ENCODE results near the gene NUDT22.

Gene NUDT22

DNA sequence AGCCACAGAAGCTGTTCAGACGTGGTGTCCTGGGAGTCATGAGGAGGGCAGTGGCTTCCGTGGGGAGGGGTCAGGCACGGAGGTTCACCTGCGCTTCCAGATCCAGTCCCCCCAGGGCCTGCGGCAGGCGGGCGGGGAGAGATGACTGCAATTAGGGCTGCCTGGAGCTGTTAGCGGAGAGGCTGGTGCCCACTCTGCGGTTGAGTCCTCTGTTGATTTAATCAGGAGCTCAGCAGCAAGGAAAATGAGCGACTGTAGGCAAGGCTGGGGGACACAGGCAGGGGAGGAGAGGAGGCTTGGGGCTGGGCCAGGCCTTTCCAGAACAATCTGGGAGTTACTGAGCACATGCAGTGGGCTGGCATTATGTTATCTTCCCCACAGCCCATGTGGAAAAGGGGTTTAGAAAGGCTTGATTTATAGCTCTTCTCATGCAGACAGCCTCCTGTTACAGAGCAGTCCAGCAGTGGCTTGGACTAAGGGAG is 38.3 kb downstream of the NUDT22 start:
- no peak for FAIRE-seq

DNA sequence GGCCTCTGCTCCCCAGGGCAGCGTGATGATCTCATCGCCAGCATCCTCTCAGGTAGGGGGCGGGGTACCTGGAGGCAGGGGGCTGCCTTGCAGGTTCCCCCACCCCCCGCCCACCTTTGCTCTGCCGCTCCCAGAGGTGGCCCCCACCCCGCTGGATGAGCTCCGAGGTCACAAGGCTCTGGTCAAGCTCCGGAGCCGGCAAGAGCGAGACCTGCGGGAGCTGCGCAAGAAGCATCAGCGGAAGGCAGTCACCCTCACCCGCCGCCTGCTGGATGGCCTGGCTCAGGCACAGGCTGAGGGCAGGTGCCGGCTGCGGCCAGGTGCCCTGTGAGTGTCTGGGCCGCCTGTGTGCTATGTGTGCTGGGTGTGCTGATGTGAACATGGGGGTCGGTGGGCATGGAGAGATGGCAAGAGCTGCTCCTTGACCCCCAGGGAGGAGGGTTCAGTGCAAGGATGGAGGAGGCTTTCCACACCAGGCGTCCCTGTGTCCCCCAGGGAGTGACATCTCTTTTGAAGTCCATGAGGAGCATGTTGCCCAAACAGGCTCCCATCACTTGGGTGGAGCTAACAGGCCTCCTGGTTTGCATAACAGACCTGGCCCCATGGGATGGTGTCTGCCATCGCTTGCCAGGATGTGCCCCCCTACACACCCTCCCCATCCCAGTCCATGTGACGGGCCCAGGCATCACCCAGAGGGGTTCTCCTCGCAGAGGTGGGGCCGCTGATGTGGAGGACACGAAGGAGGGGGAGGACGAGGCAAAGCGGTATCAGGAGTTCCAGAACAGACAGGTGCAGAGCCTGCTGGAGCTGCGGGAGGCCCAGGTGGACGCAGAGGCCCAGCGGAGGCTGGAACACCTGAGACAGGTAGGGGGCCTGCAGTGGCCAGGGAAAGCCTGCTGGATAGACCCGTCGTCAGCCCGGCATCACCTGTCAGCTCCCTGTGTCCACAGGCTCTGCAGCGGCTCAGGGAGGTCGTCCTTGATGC is 39.4 kb downstream of the NUDT22 start:
- no peak for FAIRE-seq
- no peak for DNase-seq (ENCODE audit: insufficient read length, low spot score)
- TF ChIP-seq POLR2A (IDR thresholded peaks at IDR 0.05; ENCODE audit: low read depth, low read length) = no peak
- no peak for TF ChIP-seq POLR2AphosphoS5 (IDR thresholded peaks at IDR 0.05; ENCODE audit: low read depth, low read length)
- TF ChIP-seq TAF1 (IDR thresholded peaks at IDR 0.05; ENCODE audit: low read depth, low read length) = no peak
- no peak for TF ChIP-seq SPI1 (IDR thresholded peaks at IDR 0.05; ENCODE audit: low read depth, low read length)
- TF ChIP-seq POU2F2 (IDR thresholded peaks at IDR 0.05; ENCODE audit: low read depth, low read length) = no peak
- no peak for TF ChIP-seq PAX5 (IDR thresholded peaks at IDR 0.05; ENCODE audit: insufficient read depth, low read length, severe bottlenecking)

More for the DNA sequence above, 38.3 kb downstream of the NUDT22 start:
- TF ChIP-seq POU2F2 (IDR thresholded peaks at IDR 0.05; ENCODE audit: low read depth, low read length) = no peak
- TF ChIP-seq SPI1 (IDR thresholded peaks at IDR 0.05; ENCODE audit: low read depth, low read length) = no peak
- TF ChIP-seq POLR2AphosphoS5 (IDR thresholded peaks at IDR 0.05; ENCODE audit: low read depth, low read length) = no peak
- DNase-seq (ENCODE audit: insufficient read length, low spot score) = no peak

DNA sequence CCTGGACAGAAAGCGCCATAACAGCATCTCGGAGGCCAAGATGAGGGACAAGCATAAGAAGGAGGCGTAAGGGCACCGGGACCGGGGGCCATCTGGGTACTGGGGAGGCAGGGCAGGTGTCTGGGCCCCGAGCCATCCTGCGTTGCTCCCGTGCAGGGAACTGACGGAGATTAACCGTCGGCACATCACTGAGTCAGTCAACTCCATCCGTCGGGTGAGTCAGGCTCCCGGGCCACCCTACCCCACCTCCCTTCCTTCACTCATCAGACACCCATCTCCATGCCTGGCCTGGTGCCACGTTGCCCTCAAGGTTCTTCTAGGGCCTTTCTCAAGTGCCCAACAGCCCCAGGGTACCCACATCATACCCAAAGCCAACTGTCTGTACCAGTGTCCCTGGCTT is 40.3 kb downstream of the NUDT22 start:
- TF ChIP-seq POLR2AphosphoS5 (IDR thresholded peaks at IDR 0.05; ENCODE audit: low read depth, low read length) = no peak
- no peak for TF ChIP-seq POLR2A (IDR thresholded peaks at IDR 0.05; ENCODE audit: low read depth, low read length)
- no peak for TF ChIP-seq TAF1 (IDR thresholded peaks at IDR 0.05; ENCODE audit: low read depth, low read length)
- no peak for FAIRE-seq

DNA sequence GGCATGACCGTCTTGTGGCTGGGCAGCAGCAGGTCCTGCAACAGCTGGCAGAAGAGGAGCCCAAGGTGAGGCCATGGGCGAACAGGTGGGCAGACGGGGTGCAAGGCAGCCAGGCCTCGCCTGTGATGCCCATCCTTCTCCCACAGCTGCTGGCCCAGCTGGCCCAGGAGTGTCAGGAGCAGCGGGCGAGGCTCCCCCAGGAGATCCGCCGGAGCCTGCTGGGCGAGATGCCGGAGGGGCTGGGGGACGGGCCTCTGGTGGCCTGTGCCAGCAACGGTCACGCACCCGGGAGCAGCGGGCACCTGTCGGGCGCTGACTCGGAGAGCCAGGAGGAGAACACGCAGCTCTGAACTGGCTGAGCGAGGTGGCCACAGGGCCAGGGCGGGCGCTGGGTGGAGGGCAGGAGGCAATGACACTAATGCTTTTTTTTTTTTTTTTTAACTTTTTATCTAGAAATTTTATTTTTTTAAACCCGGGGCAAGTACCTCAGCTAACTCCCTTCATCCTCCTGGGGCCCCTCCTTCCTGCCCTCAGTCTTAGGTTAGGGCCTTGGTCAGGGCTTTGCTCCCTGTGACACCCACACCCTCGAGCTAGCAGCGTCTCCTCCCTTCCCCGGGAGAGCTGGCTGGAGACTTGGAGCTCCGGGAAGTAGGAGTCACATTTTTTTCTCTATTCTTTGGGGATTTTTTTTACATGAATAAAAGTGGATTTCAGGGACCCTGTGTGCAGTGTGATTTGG is 41.3 kb downstream of the NUDT22 start:
- no peak for FAIRE-seq
- no peak for DNase-seq (ENCODE audit: insufficient read length, low spot score)

More for the DNA sequence above, 40.3 kb downstream of the NUDT22 start:
- no peak for DNase-seq (ENCODE audit: insufficient read length, low spot score)

DNA sequence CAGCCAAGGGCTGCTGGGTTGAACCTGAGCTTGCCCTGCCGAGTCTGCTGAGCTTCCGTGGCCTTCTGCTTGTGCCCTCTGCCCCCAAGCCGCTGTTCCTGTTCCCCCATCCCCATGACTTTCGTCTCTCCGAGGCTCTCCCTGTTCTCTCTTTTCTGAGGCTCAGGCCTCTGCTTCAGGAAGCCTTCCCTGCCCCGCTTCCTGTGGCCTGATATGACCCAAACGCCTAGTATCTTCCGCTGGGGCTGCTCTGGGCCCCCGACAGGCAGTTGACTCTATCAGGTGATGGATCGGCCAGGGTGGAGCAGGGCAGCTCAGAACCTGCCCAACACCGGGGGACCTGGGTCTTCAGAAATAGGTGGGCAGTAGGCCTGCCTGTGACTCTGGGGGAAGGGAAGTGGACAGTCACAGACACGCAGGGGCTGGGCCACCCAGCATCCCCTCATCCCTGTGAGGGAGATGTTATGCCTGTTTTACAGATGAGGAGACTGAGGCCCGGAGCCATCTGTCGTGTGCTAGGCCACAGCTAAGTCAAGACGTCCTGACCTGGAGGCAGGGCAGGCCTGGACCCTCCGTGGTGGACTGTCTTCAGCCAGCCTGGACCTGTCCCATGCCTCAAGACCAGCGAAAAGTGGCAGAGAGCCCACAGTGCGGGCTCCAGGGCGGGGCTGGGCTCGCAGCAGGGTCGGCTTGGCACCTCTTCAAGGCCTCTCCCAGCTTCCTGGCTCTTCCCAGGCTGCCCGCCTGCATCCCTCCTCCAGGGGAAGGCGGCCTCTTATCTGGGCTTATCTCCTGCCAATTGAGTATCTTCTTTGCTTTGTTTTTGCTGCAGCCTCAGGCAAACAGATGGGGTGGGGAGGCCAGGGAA is 42.2 kb downstream of the NUDT22 start:
- FAIRE-seq = no peak
- DNase-seq (ENCODE audit: insufficient read length, low spot score) = no peak
- no peak for TF ChIP-seq TAF1 (IDR thresholded peaks at IDR 0.05; ENCODE audit: low read depth, low read length)
- TF ChIP-seq PAX5 (IDR thresholded peaks at IDR 0.05; ENCODE audit: insufficient read depth, low read length, severe bottlenecking) = no peak
- no peak for TF ChIP-seq SPI1 (IDR thresholded peaks at IDR 0.05; ENCODE audit: low read depth, low read length)
- no peak for TF ChIP-seq POLR2A (IDR thresholded peaks at IDR 0.05; ENCODE audit: low read depth, low read length)

More for the DNA sequence above, 41.3 kb downstream of the NUDT22 start:
- TF ChIP-seq POLR2AphosphoS5 (IDR thresholded peaks at IDR 0.05; ENCODE audit: low read depth, low read length) = no peak

DNA sequence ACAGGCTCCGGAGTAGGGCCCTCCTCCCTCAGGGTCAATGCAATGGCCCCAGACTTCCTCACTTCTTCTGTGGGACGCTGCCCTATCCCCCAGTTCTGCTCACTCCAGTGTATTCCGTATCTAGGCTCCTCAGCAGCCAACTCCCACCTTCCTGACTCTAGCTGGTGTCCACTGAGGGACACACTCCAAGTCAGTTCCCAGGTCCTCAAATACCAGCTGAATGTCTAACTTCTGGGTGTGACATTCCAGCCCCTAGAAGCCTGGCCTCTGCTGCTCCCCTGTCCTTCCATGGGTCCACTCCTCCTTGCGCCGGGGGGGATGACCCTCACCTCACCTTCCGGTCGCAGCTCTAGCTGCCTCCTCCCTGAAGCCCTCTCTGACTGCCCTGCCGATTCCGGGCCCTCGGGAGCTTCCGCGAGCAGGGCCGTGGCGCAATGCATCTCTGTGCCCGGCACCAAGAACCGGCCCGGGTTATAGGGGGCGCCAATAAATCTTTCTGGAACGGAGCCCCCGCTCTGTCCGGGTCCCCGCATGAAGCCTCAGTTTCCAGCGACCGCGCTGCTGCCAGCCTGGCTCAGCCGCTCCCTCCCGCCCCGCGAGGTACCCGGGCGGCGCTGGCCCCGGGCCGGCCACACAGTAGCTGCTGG is 42.9 kb downstream of the NUDT22 start:
- no peak for TF ChIP-seq POLR2AphosphoS5 (IDR thresholded peaks at IDR 0.05; ENCODE audit: low read depth, low read length)
- 0 out of 2 replicates have a peak, but pooled peaks have one; percentile 20 for TF ChIP-seq TAF1 (IDR thresholded peaks at IDR 0.05; ENCODE audit: low read depth, low read length)
- FAIRE-seq = no peak
- DNase-seq (ENCODE audit: insufficient read length, low spot score) = no peak

DNA sequence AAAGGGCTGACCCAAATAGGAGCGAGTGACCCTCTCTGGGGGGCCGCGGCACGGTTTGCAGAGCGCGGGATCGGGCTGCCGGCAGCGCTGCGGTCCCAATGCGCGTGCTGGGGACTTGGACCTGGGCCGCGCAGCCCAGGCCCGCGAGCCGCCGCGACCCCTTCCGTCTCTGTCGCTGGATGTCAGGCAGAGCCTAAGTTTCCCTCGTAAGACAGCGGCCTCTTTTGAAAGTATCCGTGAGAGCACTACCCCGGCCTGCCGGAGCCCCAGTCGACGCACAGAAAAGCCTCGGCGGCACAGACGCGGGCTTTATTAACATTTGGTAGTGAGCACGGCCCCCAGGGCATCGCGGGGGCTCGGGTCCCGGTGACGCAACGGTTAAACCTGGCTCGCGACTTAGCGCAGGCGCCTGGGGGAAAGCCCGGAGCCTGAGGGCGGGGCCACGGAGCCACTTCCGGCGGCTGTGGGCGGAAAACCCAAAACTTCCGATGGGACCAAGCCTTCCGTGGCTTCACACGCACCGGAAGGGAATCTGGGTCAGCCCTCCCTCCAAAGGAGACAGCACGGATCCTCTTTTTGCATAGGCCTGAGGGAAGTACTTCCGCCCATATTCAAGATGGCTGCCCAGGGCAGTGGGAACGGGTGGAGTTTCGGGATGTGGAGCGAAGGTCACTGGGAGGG is 43.6 kb downstream of the NUDT22 start:
- peak; percentile 84 for DNase-seq (ENCODE audit: insufficient read length, low spot score)
- peak; percentile 93 for FAIRE-seq
- TF ChIP-seq TAF1 (IDR thresholded peaks at IDR 0.05; ENCODE audit: low read depth, low read length) (peak; percentile 62; the same call in 1 of the 2 replicates), PAX5 (IDR thresholded peaks at IDR 0.05; ENCODE audit: insufficient read depth, low read length, severe bottlenecking) (no peak), POLR2AphosphoS5 (IDR thresholded peaks at IDR 0.05; ENCODE audit: low read depth, low read length) (peak; percentile 75), POLR2A (IDR thresholded peaks at IDR 0.05; ENCODE audit: low read depth, low read length) (peak; percentile 67), SPI1 (IDR thresholded peaks at IDR 0.05; ENCODE audit: low read depth, low read length) (peak; percentile 67), POU2F2 (IDR thresholded peaks at IDR 0.05; ENCODE audit: low read depth, low read length) (peak; percentile 91)

DNA sequence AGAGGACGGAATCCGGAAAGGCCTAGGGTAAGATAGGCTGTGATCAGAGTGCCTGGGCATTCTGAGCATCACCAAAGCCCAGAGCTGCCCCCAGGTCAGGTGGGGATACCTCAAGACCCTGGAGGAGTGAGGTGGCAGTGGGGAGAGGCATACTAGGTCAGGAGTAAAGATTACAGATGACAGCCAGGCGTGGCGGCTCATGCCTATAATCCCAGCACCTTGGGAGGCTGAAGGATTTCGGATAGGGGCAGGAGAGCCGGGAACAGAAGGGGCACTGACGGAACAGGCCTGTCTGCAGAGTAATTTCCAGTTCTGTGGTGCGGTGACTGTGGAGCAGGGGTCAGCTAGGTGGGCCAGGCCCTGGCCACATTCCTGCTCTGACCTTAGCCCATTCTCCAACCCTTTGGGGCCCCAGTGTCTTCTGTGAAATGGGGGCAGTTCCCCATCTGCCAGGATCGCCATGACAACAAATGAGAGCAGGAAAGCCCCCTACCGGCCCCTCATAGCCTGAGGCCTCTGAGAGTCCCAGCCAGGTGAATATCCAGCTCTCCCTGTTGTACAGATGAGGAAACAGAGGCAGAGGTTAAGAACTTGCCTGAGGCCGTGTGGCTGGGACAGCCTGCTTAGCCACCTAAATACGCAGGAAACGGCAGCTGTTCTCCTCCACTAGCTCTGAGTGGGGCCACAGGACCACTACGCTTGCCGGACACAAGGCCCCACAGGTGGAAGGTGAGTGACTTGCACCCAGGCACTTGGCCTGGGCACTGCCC is 49.1 kb downstream of the NUDT22 start:
- FAIRE-seq (no peak), DNase-seq (ENCODE audit: insufficient read length, low spot score) (no peak)
- TF ChIP-seq POLR2A (IDR thresholded peaks at IDR 0.05; ENCODE audit: low read depth, low read length) = no peak
- TF ChIP-seq PAX5 (IDR thresholded peaks at IDR 0.05; ENCODE audit: insufficient read depth, low read length, severe bottlenecking) = no peak
- no peak for TF ChIP-seq TAF1 (IDR thresholded peaks at IDR 0.05; ENCODE audit: low read depth, low read length)
- no peak for TF ChIP-seq POU2F2 (IDR thresholded peaks at IDR 0.05; ENCODE audit: low read depth, low read length)
- no peak for TF ChIP-seq SPI1 (IDR thresholded peaks at IDR 0.05; ENCODE audit: low read depth, low read length)
- TF ChIP-seq POLR2AphosphoS5 (IDR thresholded peaks at IDR 0.05; ENCODE audit: low read depth, low read length) = no peak
